ENCODE data around the gene PFKFB3. TPM values are rescaled to one million over a fixed set of nuclear protein-coding genes. Genes with fewer than 3 reads are reported as not detected.

PFKFB3 gene
- total and polyA plus RNA-seq, 9 of the 15 experiments (the other 6 are each of a cell fraction or from before 2014, with no cell fraction given), result 0.46 to 21.6 (median 7.8) TPM

- TF ChIP-seq CEBPZ (IDR thresholded peaks at IDR 0.05; ENCODE audit: borderline replicate concordance, low read depth, low read length) (no peak), RB1 (IDR thresholded peaks at IDR 0.05; ENCODE audit: low read depth) (no peak), MTA2 (IDR thresholded peaks at IDR 0.05; ENCODE audit: low read depth) (no peak), SRSF1 (IDR thresholded peaks at IDR 0.05; ENCODE audit: low read depth, low read length) (no peak), ZNF639 (CRISPR knock-in tag; conservative IDR thresholded peaks at IDR 0.05 in 1 of 2, IDR thresholded peaks at IDR 0.05 in 1 of 2) (peak in 1 of 2 experiments; percentile 35; a peak in 1 of 4 replicates), RFX1 (IDR thresholded peaks at IDR 0.05) (no peak), ZNF41 (CRISPR knock-in tag; conservative IDR thresholded peaks at IDR 0.05) (no peak), KAT8 (IDR thresholded peaks at IDR 0.05; ENCODE audit: low read depth) (no peak), MBD2 (IDR thresholded peaks at IDR 0.05; ENCODE audit: borderline replicate concordance, low read depth) (no peak), ZFP36 (IDR thresholded peaks at IDR 0.05; ENCODE audit: low read depth, low read length, partially characterized antibody) (no peak), GTF2A2 (tag; IDR thresholded peaks at IDR 0.05) (no peak), BRF1 (IDR thresholded peaks at IDR 0.05; ENCODE audit: borderline replicate concordance, extremely low read depth, insufficient read length) (no peak), SUPT5H (IDR thresholded peaks at IDR 0.05) (peak; percentile 18; the same call in 1 of the 2 replicates), HNRNPUL1 (IDR thresholded peaks at IDR 0.05; ENCODE audit: low read length) (no peak), GATA2 (CRISPR knock-in tag; IDR thresholded peaks at IDR 0.05) (0 out of 2 replicates have a peak, but pooled peaks have one; percentile 6), RBM15 (IDR thresholded peaks at IDR 0.05; ENCODE audit: insufficient read depth, low read length) (no peak), HMG20A (CRISPR knock-in tag; conservative IDR thresholded peaks at IDR 0.05) (no peak), RBM34 (IDR thresholded peaks at IDR 0.05; ENCODE audit: borderline replicate concordance, insufficient read depth, low read length) (no peak)
- TF ChIP-seq, protein P1, sequence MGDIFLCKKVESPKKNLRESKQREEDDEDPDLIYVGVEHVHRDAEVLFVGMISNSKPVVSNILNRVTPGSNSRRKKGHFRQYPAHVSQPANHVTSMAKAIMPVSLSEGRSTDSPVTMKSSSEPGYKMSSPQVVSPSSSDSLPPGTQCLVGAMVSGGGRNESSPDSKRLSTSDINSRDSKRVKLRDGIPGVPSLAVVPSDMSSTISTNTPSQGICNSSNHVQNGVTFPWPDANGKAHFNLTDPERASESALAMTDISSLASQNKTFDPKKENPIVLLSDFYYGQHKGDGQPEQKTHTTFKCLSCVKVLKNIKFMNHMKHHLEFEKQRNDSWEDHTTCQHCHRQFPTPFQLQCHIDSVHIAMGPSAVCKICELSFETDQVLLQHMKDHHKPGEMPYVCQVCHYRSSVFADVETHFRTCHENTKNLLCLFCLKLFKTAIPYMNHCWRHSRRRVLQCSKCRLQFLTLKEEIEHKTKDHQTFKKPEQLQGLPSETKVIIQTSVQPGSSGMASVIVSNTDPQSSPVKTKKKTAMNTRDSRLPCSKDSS (IDR thresholded peaks at IDR 0.05; ENCODE audit: low read depth, partially characterized antibody), result no peak
Measured at GRCh38 chr10:6164271-6165095, 38.2 kb upstream of the PFKFB3 start (continued).
